Smooth muscle cell (in vitro differentiated cells): Measurements from ENCODE around the gene AMER2. TPM values are rescaled to one million over a fixed set of nuclear protein-coding genes. Genes with fewer than 3 reads are reported as not detected.

Source experiments
- DNase-seq: peaks from one replicate; lab custom pipeline; 2025; ENCODE audit not compliant: unreplicated experiment; lab: John Stamatoyannopoulos, UW
- H2AFZ ChIP-seq: fragments of 200-600 bp; sonication (generic); 2 replicates; pipeline ENCODE4 v1.6.0; 2016; ENCODE audit warnings: antibody characterized with exemption, low read depth, mild to moderate bottlenecking
- H3F3A ChIP-seq: fragments of 200-600 bp; sonication (generic); 2 replicates; pipeline ENCODE4 v1.6.0; 2017; ENCODE audit warnings: antibody characterized with exemption, low read depth
- H3K27ac ChIP-seq: fragments of 200-600 bp; sonication (generic); 2 replicates; pipeline ENCODE4 v1.5.1; 2016; ENCODE audit warnings: low read depth, mild to moderate bottlenecking
- H3K27me3 ChIP-seq: fragments of 200-600 bp; sonication (generic); 2 replicates; pipeline ENCODE4 v1.6.1; 2016; ENCODE audit warnings: low read depth, mild to moderate bottlenecking
- H3K36me3 ChIP-seq: fragments of 200-600 bp; sonication (generic); 2 replicates; pipeline ENCODE4 v1.5.1; 2016; ENCODE audit warnings: low read depth
- H3K4me1 ChIP-seq: fragments of 200-600 bp; sonication (generic); 2 replicates; pipeline ENCODE4 v1.5.1; 2016; ENCODE audit warnings: low read depth
- H3K4me2 ChIP-seq: fragments of 200-600 bp; sonication (generic); 2 replicates; pipeline ENCODE4 v1.6.0; 2016; ENCODE audit warnings: mild to moderate bottlenecking
- H3K4me3 ChIP-seq: fragments of 200-600 bp; sonication (generic); 2 replicates; pipeline ENCODE4 v1.5.1; 2016; ENCODE audit warnings: mild to moderate bottlenecking
- H3K79me2 ChIP-seq: fragments of 200-600 bp; sonication (generic); 2 replicates; pipeline ENCODE4 v1.6.0; 2016; ENCODE audit warnings: low read depth, mild to moderate bottlenecking
- H3K9ac ChIP-seq: fragments of 200-600 bp; sonication (generic); 2 replicates; pipeline ENCODE4 v1.6.0; 2016; ENCODE audit warnings: low read depth
- H3K9me3 ChIP-seq: fragments of 200-600 bp; sonication (generic); replicated peaks from 2 replicates; pipeline ENCODE4 v1.5.1; 2016; ENCODE audit warnings: low read depth
- H4K20me1 ChIP-seq: fragments of 200-600 bp; sonication (generic); 2 replicates; pipeline ENCODE4 v1.6.0; 2016; ENCODE audit warnings: low read depth
- WGBS: methylation state at CpG from one replicate; pipeline ENCODE4 v1.1.7; 2016; ENCODE audit warnings: low lambda C conversion rate; 5-methylcytosine and 5-hydroxymethylcytosine counted together
- polyA plus RNA-seq: library from polyadenylated mRNA; unstranded; fragments of >200 nt; fragmentation: Nextera tagmentation; extraction: Ambion mirVana; gene quantifications from 2 replicates; pipeline ENCODE4 v1.2.1, GENCODE V29; 2016
- total RNA-seq: library from RNA; depleted of rRNA; stranded (reverse); fragments of >200 nt; gene quantifications from 2 replicates; pipeline ENCODE4 v1.2.3, GENCODE V29; 2014
- TF ChIP-seq, protein P1 (sequence below): fragments of 200-600 bp; sonication (generic); IDR thresholded peaks from 2 replicates; pipeline ENCODE4 v1.5.1; 2017; ENCODE audit warnings: borderline replicate concordance, mild to moderate bottlenecking, antibody characterized with exemption; ENCODE audit not compliant: insufficient read depth, poor library complexity, severe bottlenecking

The AMER2 gene
- total and polyA plus RNA-seq, 2 experiments from 2014 or later: 0.09 TPM; not detected in 1

DNA sequence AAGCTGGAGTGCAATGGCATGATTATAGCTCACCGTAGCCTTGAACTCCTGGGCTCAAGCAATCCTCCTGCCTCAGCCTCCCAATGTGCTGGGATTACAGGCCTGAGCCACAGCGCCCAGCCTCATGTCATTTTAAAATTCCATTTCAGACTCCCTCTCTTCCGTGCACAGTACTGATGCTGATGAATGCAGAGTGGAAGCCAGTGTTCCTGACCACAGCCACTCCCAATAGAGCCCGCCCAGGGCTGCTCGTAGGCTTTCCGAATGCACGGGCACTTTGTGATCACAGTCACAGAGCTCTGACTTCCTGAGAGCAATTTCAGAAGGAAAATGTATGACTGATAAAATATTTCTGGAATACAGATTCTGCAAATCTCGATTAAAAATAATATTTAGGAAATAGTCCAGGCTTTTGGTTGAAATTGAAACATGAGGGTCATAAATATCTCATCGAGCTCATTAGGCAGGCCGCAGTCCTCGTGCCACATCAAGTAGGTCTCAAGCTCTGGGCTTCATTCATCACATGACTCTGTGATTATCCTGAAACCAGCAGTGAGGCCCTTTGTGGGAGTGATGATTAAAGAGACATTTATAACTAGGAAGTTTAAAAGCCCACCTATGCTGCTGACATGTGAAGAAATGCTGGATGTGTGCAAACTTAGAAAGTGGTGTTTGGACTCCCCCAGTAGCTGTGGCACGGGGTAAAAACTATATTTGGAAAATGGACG lies 38.9 kb upstream of the AMER2 start:
- Histone ChIP-seq H3F3A (no peaks in the 10 kb centered on the region), H3K4me3 (no peak overlapping the region), H3K27me3 (no peaks in the 10 kb centered on the region), H2AFZ (no peak overlapping the region), H3K79me2 (no peaks in the 10 kb centered on the region), H4K20me1 (no peaks in the 10 kb centered on the region), H3K4me1 (no peaks in the 10 kb centered on the region), H3K9me3 (no peaks in the 10 kb centered on the region), H3K4me2 (no peak overlapping the region), H3K9ac (no peak overlapping the region), H3K27ac (no peak overlapping the region), H3K36me3 (no peaks in the 10 kb centered on the region)
- no peak for DNase-seq
- 94% methylated on average over 13 of the region's 13 CpGs for WGBS
- TF ChIP-seq, protein P1, sequence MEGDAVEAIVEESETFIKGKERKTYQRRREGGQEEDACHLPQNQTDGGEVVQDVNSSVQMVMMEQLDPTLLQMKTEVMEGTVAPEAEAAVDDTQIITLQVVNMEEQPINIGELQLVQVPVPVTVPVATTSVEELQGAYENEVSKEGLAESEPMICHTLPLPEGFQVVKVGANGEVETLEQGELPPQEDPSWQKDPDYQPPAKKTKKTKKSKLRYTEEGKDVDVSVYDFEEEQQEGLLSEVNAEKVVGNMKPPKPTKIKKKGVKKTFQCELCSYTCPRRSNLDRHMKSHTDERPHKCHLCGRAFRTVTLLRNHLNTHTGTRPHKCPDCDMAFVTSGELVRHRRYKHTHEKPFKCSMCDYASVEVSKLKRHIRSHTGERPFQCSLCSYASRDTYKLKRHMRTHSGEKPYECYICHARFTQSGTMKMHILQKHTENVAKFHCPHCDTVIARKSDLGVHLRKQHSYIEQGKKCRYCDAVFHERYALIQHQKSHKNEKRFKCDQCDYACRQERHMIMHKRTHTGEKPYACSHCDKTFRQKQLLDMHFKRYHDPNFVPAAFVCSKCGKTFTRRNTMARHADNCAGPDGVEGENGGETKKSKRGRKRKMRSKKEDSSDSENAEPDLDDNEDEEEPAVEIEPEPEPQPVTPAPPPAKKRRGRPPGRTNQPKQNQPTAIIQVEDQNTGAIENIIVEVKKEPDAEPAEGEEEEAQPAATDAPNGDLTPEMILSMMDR: no peak

DNA sequence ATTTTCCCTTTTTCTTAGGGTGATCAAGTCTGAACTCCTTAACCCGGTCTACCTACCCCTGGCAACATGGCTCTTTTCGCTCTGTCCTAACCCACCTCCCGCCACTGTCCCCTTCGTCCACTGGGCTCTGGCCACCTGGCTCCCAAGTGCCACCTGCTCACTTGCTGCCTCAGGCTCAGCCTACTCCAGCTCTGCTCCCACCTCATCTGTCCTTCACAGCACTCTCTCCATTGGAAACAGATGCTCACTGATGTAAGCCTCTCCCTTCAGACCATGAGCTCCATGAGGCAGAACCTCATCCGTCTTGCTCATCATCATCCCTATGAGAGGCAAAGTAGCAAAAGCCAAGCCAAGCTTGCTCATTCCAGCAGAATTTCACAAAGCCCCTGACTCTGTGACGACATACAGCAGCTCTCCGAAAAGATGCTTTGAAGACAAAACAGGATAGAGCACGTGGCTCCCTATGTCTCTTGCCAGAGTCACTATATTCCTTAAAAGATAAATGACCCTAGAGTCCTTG lies 35.3 kb upstream of the AMER2 start:
- 86% methylated on average over 8 of the region's 8 CpGs for WGBS
- no peak overlapping the region for H3K4me3 ChIP-seq

DNA sequence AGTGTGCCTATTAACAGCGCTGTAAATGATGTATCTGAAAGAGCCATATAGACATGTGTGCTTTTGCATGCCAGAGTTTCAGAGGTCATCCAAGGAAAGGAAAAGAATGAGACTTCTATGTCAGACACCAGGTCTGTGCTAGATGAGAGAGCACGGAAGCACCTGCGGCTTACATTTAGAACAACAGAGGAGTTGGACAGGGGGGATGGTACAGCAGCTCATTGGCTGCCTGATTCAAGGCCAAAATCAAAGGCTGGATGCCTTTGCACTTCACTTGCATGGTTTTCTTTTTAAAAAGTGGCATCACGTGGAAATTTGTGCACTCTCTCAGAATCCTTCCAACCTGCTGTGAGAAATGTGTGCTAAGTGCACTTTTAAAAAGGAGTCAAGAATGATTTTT lies 32.8 kb upstream of the AMER2 start:
- no peaks in the 10 kb centered on the region for H3F3A ChIP-seq
- 92% methylated on average over 4 of the region's 4 CpGs for WGBS

More for the DNA sequence above, 35.3 kb upstream of the AMER2 start:
- Histone ChIP-seq H3K4me2 (no peak overlapping the region), H3K9me3 (no peaks in the 10 kb centered on the region), H3K4me1 (no peaks in the 10 kb centered on the region), H2AFZ (no peak overlapping the region), H3F3A (no peaks in the 10 kb centered on the region), H3K27me3 (no peaks in the 10 kb centered on the region), H3K36me3 (no peaks in the 10 kb centered on the region), H3K27ac (no peak overlapping the region), H4K20me1 (no peaks in the 10 kb centered on the region), H3K9ac (no peak overlapping the region), H3K79me2 (no peaks in the 10 kb centered on the region)
- DNase-seq: no peak
- TF ChIP-seq, protein P1: no peak

More for the DNA sequence above, 32.8 kb upstream of the AMER2 start:
- H3K27me3 ChIP-seq: no peaks in the 10 kb centered on the region
- H4K20me1 ChIP-seq: no peaks in the 10 kb centered on the region
- no peak overlapping the region for H2AFZ ChIP-seq
- H3K4me1 ChIP-seq: no peaks in the 10 kb centered on the region
- TF ChIP-seq, protein P1: no peak
- H3K36me3 ChIP-seq: no peaks in the 10 kb centered on the region
- no peaks in the 10 kb centered on the region for H3K9me3 ChIP-seq
- H3K79me2 ChIP-seq: no peaks in the 10 kb centered on the region
- DNase-seq: no peak
- no peak overlapping the region for H3K27ac ChIP-seq
- no peak overlapping the region for H3K4me3 ChIP-seq
- H3K4me2 ChIP-seq: no peak overlapping the region
- H3K9ac ChIP-seq: no peak overlapping the region
